Esophagus muscularis mucosa (tissue), 3 donors: ENCODE results near the gene RRBP1.
A peak's percentile ranks its signal among the peaks of the same experiment; 100 is the strongest.

ENCODE experiments used
- POLR2A ChIP-seq: fragments of 450-650 bp; IDR thresholded peaks from one replicate; pipeline ENCODE4 v1.6.1; 2017; ENCODE audit warnings: antibody characterized with exemption, moderate library complexity, mild to moderate bottlenecking, low read depth
- POLR2AphosphoS5 ChIP-seq, 2 donors: sonication (generic); formaldehyde crosslinking; IDR thresholded peaks; one replicate each; pipeline ENCODE4 v1.6.1; 2017; ENCODE audit warnings: antibody characterized with exemption in 2 of 2
- TF ChIP-seq, protein P1 (sequence below), 3 experiments: fragments of 200-600 bp in 2 of 3; fragments of 450-650 bp in 1 of 3; sonication (generic) in 2 of 3; IDR thresholded peaks; one replicate each; pipeline ENCODE4 v1.5.1; 2017 to 2019; ENCODE audit warnings: antibody characterized with exemption in 3 of 3, mild to moderate bottlenecking in 2 of 3, moderate library complexity in 1 of 3

DNA sequence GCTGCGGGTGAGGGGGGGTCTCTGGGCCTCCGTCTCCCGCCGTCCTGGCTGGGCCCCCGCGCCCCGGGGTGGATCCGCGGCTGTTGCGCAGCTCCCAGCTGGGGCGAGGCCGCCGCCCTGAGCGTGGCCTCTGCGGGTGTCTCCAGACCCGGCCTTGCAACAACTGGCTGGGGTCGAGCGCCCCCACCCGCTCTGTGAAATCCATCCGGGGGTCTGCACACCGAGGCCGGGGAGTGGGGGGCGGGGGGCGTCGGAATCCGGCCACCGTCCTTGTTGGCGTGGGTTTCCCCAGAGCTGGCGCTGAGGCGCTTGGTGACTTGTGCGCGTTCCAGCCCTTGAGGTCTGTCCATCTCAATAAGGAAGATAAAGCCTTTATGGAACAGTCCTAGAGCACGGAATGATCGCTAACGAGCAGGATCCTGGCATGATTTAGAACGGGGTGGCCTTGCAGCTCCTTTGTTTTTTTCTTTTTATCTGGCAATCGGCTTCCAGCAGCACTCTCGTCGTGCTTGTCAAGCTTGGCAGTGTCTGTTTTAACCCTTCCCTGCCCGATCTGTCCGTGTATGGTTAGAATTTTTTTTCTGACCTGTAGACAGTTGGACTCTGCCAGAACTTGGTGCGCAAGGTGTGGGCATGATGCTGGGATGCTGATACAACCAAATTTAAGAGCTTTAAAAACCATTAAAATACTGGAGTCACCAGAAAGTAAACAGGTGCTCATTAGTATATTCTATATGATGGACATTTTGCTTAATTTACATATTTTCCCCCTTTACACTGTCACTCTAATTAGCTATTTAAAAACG lies 111.5 kb downstream of the RRBP1 start:
- TF ChIP-seq POLR2A, result no peak
- TF ChIP-seq, protein P1, sequence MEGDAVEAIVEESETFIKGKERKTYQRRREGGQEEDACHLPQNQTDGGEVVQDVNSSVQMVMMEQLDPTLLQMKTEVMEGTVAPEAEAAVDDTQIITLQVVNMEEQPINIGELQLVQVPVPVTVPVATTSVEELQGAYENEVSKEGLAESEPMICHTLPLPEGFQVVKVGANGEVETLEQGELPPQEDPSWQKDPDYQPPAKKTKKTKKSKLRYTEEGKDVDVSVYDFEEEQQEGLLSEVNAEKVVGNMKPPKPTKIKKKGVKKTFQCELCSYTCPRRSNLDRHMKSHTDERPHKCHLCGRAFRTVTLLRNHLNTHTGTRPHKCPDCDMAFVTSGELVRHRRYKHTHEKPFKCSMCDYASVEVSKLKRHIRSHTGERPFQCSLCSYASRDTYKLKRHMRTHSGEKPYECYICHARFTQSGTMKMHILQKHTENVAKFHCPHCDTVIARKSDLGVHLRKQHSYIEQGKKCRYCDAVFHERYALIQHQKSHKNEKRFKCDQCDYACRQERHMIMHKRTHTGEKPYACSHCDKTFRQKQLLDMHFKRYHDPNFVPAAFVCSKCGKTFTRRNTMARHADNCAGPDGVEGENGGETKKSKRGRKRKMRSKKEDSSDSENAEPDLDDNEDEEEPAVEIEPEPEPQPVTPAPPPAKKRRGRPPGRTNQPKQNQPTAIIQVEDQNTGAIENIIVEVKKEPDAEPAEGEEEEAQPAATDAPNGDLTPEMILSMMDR (IDR thresholded peaks at IDR 0.05), result peak in 1 of 3 experiments; percentile 13
- peak; percentile 53 to 78 for TF ChIP-seq POLR2AphosphoS5 (IDR thresholded peaks at IDR 0.05)
